NCI-H446 treated with DMSO at 0.1 percent for 48 hours (cell line): ENCODE data around the gene UTP11.

ENCODE experiments used
- DNase-seq: peaks from one replicate; lab custom pipeline; 2025; lab: John Stamatoyannopoulos, UW

UTP11 gene

GRCh38 chr1:38046333-38046883 lies 33.9 kb downstream of the UTP11 start, which contains the start of gene POU3F1:
Gene POU3F1, minus strand, starts transcription at chr1:38046793. Its CDS starts 50 bp downstream, at chr1:38046743.
- no peak for DNase-seq

- peak; percentile 67 for DNase-seq
These were observed 34.5 kb downstream of the UTP11 start for GRCh38 chr1:38046884-38047602.

GRCh38 chr1:38047603-38048141 lies 35.1 kb downstream of the UTP11 start:
- no peak for DNase-seq

DNA sequence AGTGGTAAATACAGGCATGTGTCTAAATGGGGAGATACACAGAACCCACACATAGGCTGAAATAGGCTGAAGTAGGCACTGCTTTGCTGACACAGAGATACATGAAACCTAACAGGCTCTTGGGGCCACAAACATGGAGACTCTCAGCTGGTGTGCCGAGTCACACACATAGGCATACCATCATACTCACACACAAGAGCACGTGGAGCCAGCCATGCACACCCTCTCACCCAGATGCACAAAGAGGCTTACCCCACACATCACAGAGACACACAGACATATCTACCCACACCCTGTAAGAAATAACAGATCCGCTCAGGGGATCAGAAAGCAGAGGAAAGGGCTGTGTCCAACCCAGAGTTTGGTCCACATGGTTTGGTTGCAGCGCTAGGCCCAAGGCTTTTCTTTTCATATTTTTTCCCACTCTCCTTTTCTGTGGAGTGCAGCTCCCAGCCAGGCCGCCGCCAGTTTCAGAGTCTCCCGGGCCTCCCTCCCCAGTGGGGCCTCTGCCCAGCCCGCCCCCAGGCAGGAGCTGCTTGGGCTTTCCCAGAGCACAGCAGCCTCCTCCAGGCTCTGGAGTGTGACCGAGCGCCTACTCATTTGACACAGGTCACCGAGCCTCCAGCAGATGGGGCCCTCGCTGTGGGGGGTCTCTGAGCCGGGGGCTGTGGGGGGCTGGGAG lies 38.0 kb downstream of the UTP11 start:
- DNase-seq: no peak

DNA sequence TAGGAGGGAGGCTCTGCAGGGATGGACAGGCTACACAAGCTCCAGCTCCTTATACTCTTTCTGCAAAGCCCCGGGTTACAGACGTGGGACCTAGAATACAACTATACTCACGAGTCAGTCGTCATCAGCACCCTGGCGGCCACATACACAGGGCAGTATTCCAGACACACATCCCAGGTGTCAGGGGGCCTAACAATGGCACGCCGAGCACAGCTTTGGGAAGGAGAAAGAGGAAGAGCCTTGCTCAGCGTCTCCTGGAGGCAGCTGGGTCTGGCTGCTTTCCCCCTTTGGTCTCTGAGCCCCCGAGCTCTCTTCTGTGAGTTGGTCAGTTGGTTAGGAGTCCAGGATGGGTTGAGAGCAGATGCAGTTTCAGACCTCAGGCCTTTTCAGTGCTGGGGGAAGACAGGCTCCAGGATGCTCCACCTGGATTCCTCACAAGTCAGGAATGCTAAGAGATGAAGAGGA lies 38.6 kb downstream of the UTP11 start:
- no peak for DNase-seq

DNA sequence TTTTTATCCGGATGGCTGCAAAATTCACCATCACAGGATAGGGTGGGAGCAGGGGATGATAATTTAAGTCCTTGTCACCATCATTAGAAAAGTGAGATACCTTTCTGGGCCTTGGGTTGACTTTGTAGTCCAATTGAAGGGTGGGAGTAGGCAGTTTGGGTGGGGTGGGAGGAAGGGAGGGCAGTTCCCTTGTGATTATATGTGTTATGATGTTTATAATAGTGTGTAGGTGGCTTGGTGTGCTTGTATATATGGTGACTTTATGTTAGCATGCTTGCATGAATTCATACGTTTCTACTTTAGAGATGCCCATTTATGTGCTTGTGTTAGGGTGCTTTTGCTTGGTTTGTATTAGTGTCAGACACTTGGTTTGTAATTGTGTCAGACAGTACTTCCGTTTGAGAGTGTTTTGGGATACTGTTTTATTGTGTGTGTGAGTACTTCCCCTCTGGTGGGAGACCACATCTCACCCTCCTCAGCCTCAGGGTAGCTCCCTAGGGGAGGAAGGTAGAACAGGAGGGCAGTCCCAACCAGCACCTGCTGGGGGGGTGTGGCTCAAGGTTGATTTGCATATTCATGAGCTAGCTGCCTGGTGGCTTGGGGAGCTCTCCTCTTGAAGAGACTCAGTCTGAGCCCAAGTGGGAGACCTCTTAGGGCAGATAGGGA lies 40.3 kb downstream of the UTP11 start:
- no peak for DNase-seq

DNA sequence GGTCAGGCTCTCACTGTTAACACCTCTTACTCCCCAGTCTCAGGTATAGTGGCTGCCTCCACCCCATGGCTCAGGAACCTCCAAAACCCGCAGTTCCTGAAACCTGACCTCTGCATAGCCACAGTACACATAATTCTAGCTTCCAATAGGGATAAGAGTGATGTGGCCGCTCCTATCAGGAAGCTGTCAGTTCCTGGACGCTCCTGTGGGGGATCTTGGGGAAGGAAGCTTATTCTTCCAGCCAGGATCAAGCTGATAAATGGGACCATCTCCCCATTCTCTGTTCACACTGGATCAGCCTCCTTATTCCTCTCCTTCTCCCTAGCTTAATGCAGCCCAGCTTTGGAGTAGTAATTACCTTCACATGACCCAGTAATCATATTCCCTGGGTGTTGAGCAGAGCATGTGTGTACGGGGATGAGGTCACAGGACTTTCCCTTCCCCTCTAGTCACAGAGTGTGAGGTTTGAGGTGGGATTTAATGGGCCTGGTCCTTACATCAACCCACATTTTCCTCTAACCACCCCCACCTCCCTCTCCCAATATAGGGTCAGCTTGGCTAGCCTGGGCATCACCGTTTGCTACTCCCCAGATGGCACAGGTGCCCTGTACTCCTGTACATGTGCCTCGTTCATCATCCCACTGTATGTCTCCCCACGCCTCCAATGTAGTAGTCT lies 41.0 kb downstream of the UTP11 start:
- DNase-seq: no peak

- DNase-seq: no peak
These were observed 42.9 kb downstream of the UTP11 start for GRCh38 chr1:38055398-38055797.

- DNase-seq: no peak
These were observed 43.4 kb downstream of the UTP11 start for GRCh38 chr1:38055965-38056364.

DNA sequence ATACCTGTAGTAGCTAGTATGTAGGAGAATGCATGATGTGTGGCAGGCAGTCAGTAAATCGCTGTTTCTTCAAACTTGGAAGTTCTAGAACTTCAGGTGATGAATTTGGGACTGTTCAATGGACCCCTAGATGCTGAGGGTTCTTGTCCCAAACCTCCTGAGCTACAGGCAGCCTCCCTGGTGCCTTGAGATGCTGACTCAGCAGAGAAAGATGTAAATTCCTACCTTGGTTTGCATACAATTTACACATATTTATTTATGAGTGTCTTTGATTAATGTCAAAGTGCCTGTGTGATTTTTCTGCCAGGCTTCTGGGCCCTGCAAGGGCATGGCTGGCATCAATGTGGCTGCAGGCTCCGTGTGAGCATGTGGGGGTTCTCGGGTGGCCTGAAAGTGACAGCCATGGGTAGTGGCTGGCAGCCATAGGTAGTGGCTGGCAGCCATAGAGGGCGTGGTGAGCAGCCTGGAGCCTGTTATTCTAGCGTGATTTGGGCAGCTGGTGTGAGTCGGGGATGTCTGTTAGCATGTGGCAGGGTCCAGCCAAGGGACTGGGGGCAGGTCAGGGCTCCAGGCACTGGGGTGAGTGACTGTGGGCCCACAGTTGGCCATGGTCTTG lies 47.2 kb downstream of the UTP11 start:
- DNase-seq: no peak

GRCh38 chr1:38060498-38060897 lies 48.0 kb downstream of the UTP11 start:
- DNase-seq: no peak

DNA sequence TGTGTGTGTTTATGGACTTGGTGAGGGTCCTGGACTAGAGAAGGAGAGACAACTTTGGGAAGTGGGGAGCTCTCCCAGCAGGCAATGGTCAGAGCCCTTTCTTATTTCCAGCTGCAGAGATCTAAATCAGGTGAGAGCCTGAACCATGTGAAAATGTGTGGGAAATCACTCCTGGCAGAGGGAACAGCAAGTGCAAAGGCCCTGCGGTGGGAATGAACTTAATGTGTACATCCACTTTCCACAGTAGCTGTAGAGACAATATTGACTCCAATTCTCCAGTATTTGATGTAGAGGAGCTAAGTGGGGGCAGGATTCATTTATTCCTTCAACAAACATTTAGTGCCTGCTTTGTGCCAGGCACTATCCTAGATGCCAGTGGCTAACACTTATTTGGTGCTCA lies 48.8 kb downstream of the UTP11 start:
- no peak for DNase-seq

- no peak for DNase-seq
These were observed 49.4 kb downstream of the UTP11 start for GRCh38 chr1:38061883-38062328.

DNA sequence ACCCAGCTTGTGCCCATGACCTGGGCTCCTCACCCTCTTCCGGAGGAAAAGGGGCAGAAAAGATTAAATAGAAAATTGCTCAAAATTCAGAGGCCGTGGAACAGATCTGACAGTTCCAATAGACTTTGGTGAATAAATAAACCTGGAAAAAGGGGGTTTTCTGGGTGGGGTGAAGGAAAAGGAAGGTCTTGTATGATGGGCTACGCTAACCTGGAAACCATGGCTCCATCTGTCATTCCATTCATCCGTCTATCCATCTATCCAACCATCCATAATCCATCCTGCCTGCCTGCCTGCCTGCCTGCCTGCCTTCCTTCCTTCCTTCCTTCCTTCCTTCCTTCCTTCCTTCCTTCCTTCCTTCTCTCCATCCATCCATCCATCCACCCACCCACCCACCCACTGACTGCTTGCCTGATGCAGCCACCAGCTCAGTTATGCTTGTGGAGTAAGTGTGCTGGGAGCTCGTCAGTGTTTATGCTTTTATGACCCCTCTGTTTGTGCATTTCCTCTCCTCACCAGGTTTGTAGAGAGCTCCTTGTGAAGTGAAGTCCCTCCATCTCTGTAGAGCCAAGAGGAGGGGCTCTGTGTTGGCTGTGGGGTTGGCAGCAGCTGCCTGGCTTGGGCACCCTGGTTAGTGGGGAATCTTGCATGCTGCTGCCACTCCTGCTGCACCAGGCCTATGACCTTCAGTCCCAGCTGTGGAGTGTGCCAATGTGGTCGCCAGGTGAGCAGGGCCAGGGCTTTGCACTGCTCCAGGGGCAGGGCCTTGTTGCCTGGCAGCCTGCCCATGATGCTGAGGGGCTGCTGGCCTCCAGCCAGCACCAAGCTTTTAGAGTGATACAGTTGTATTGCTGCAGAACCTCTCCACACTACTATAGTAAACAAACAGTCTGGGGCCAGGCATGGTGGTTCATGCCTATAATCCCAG lies 50.1 kb downstream of the UTP11 start:
- DNase-seq: no peak

GRCh38 chr1:38063616-38064015 lies 51.1 kb downstream of the UTP11 start:
- DNase-seq: no peak

- DNase-seq: no peak
These were observed 51.8 kb downstream of the UTP11 start for GRCh38 chr1:38064197-38064903.

DNA sequence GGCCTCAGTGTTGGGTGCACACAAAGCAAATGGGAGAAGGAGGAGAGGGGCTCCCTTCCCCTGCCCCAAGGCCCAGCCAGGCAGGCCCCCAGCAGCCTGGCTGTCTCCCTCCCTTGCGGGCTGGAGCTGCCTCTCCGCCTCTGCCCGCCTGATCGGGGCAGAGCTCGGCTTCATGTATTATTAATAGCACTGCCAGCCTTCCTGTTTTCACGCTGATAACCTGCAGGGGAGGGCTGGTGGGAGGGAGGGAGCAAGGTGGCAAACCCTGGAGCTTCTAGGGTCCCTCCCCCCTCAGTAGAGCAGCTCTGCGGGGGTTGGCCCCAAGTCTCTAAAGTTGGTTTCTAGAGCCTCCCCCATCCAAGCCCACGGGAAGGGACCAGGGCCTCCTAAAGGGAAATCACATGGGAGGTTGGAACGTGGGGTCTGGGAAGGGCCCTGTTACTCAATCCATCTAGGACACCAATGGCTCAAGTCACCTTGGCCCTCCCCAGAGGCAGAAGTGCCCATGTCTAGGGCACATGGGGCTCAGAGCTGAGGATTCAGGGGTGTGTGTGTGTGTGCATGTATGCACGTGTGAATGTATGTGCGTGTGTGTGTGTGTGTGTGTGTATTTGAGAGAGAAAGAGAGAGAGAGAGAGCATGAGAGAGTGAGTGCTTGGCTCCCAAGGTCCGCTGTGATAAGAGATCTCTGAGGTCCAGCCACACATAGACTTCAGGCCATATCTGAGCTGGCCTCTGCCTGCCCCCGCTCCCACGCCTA lies 55.9 kb downstream of the UTP11 start:
- DNase-seq: no peak

DNA sequence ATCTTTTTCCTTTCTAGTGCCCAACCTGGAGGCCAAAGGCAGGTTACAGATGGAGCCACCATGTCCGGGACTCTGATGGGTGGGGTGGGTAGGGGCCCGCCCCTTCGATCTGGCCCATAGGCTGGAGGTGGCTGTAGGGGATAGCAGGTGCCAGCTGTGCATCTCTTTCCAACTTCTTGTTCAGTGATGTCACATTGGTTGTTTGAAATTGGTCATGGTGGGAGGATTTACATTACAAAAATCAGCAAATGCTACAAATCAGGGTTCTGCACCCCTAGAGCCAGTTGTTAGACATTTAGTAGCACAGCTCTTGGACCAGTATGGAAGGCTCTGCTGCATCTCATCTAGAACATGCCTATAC lies 56.4 kb downstream of the UTP11 start:
- DNase-seq: no peak
